Skin epidermis (tissue), 12 donors: ENCODE results near the gene BCDIN3D.

ENCODE experiments used
- H3K27ac ChIP-seq, 21 experiments: fragments of 200-600 bp; sonication (generic) in 11 of 21; one replicate each; pipeline ENCODE4 v1.5.0; 2020; ENCODE audit warnings: mild to moderate bottlenecking in 3 of 21, inconsistent platforms in 2 of 21, moderate library complexity in 2 of 21
- H3K4me3 ChIP-seq, 7 experiments: fragments of 200-600 bp; sonication (generic) in 2 of 7; one replicate each; pipeline ENCODE4 v1.5.0; 2020; ENCODE audit warnings: inconsistent platforms in 2 of 7, mild to moderate bottlenecking in 2 of 7, moderate library complexity in 1 of 7

BCDIN3D gene

GRCh38 chr12:49803693-49804450 is 39.0 kb downstream of the BCDIN3D start:
- Histone ChIP-seq H3K4me3 (no peak overlapping the region), H3K27ac (no peak overlapping the region)

GRCh38 chr12:49801141-49802063 is 41.5 kb downstream of the BCDIN3D start:
- Histone ChIP-seq H3K4me3 (no peak overlapping the region), H3K27ac (no peak overlapping the region)

- H3K27ac ChIP-seq = no peak overlapping the region
- H3K4me3 ChIP-seq = no peak overlapping the region
Measured at GRCh38 chr12:49800421-49801140, 42.3 kb downstream of the BCDIN3D start.

GRCh38 chr12:49798934-49799333 is 44.0 kb downstream of the BCDIN3D start:
- no peak overlapping the region for H3K4me3 ChIP-seq
- H3K27ac ChIP-seq = no peak overlapping the region

GRCh38 chr12:49798248-49798647 is 44.7 kb downstream of the BCDIN3D start:
- Histone ChIP-seq H3K27ac (no peak overlapping the region), H3K4me3 (no peak overlapping the region)

GRCh38 chr12:49797449-49797776 is 45.5 kb downstream of the BCDIN3D start:
- H3K27ac ChIP-seq = peak overlapping the region in 3 of 21 experiments; percentile 45 to 72 (median 55)
- no peak overlapping the region for H3K4me3 ChIP-seq

- no peak overlapping the region for H3K4me3 ChIP-seq
- peak overlapping the region in 4 of 21 experiments; percentile 13 to 72 (median 50) for H3K27ac ChIP-seq
Measured at GRCh38 chr12:49796606-49797448, 46.1 kb downstream of the BCDIN3D start.

GRCh38 chr12:49796155-49796554 is 46.8 kb downstream of the BCDIN3D start:
- no peak overlapping the region for H3K4me3 ChIP-seq
- peak overlapping the region in 2 of 21 experiments; percentile 31 to 41 for H3K27ac ChIP-seq

- no peak overlapping the region for H3K4me3 ChIP-seq
- peak overlapping the region in 2 of 21 experiments; percentile 31 to 41 for H3K27ac ChIP-seq
Measured at GRCh38 chr12:49795654-49796105, 47.2 kb downstream of the BCDIN3D start.

GRCh38 chr12:49794811-49795653 is 47.9 kb downstream of the BCDIN3D start:
- H3K4me3 ChIP-seq = no peak overlapping the region
- peak overlapping the region in 1 of 21 experiments; percentile 41 for H3K27ac ChIP-seq

GRCh38 chr12:49794021-49794420 is 48.9 kb downstream of the BCDIN3D start:
- H3K4me3 ChIP-seq = no peak overlapping the region
- no peak overlapping the region for H3K27ac ChIP-seq

- Histone ChIP-seq H3K4me3 (no peak overlapping the region), H3K27ac (no peak overlapping the region)
Measured at GRCh38 chr12:49793620-49794019, 49.3 kb downstream of the BCDIN3D start.

- no peak overlapping the region for H3K4me3 ChIP-seq
- no peak overlapping the region for H3K27ac ChIP-seq
Measured at GRCh38 chr12:49792976-49793580, 49.8 kb downstream of the BCDIN3D start.

- no peak overlapping the region for H3K4me3 ChIP-seq
- no peak overlapping the region for H3K27ac ChIP-seq
Measured at GRCh38 chr12:49792181-49792970, 50.5 kb downstream of the BCDIN3D start.

- no peak overlapping the region for H3K4me3 ChIP-seq
- peak overlapping the region in 1 of 21 experiments; percentile 43 for H3K27ac ChIP-seq
Measured at GRCh38 chr12:49791700-49792099, 51.2 kb downstream of the BCDIN3D start.

- no peak overlapping the region for H3K4me3 ChIP-seq
Measured at GRCh38 chr12:49790741-49791555, 52.0 kb downstream of the BCDIN3D start.

More at GRCh38 chr12:49790741-49791555, 52.0 kb downstream of the BCDIN3D start:
- H3K27ac ChIP-seq = no peak overlapping the region
